Measurements from ENCODE around the gene SLC44A3.
"Not testable (repeated sequence)": the region's sequence is repeated elsewhere in the genome, so short reads cannot be mapped to it uniquely, and the experiment has no call there.

Gene SLC44A3

DNA sequence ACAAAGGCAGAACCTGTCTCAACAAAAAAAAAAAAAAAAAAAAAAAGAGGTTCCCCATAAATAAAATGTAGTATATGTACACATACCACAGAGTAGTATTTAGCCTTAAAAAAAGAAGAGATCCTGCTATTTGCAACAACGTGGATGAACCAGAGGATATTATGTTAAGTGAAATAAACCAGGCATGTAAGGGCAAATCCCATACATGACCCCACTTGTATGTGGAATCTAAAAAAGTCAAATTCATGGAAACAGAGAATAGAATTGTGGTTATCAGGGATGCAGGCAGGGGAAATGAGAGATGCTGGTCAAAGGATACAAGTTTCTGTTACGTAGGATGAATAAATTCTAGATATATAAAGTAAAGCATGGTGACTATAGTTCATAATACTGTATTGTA is 16.7 kb downstream of the SLC44A3 start:
- no peak for DNase-seq (ENCODE audit: low read depth, low spot score)

DNA sequence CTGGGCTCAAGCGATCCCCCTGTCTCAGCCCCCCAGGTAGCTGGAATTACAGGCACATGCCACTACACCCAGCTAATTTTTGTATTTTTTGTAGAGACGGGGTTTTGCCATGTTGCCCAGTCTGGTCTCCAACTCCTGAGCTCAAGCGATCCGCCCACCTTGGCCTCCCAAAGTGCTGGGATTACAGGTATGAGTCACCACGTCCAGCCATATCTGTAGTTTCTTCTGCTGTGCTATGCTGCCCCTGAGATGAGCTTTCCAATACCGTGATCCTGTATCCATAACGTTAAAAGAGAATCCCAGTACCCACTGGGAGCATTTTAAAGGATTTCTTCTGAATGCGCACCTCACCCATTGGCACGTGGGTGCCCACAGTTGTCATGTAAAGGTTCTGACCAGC is 20.2 kb downstream of the SLC44A3 start:
- DNase-seq (ENCODE audit: low read depth, low spot score): not testable (repeated sequence)

DNA sequence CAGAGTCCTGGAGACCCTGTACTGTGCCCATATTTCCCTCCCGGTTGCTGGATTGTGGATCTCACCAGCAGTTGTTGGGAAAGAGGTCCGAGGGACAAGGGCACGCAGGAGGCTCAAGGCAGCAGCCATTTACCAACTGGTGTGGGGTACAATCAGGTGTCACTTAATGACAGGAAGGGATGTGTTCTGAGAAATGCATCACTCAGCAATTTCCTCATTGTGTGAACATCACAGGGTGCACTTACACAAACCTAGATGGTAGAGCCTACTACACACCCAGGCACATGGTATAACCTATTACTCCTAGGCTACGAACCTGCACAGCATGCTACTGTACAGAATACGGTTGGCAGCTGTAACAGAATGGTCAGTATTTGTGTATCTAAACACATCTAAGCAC is 20.7 kb downstream of the SLC44A3 start:
- DNase-seq (ENCODE audit: low read depth, low spot score): no peak

DNA sequence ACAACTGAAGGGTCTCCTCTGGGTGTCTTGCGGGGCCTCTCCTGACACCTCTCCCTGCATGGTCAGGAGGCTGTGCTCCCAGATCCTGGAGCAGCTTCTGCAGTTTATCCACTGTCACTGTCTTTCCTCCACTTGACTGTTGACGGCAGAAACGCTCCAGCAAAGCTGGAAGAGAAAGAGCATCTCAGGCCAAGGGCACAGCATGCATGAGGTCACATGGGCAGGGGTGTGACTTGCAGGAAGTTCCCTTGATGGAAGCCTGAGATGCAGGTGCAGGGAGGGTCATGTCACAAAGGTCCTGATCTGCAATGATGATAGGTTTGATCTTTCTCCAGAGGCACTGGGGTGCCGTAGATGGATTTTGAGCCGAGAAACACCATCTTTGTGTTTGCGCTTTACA is 23.3 kb downstream of the SLC44A3 start:
- no peak for DNase-seq (ENCODE audit: low read depth, low spot score)

DNA sequence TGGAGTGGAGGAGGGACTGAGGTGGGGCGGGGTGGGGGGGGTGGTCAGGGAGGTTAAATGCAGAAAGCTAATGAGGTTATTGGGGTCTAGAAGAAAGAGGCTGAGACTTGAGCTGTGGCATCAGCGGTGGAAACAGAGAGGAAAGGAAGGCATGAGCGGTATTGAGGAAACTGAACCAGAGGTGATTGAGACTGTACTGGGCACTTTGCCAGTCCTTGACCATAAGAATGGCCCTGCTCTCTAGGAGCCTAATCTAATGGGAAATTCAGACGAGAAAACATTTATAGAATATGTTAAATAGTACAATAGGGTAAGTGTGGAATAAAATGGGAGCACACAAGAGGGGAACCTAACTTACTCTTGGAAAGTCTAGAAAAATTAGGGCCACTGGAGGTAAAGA is 23.7 kb downstream of the SLC44A3 start:
- no peak for DNase-seq (ENCODE audit: low read depth, low spot score)

DNA sequence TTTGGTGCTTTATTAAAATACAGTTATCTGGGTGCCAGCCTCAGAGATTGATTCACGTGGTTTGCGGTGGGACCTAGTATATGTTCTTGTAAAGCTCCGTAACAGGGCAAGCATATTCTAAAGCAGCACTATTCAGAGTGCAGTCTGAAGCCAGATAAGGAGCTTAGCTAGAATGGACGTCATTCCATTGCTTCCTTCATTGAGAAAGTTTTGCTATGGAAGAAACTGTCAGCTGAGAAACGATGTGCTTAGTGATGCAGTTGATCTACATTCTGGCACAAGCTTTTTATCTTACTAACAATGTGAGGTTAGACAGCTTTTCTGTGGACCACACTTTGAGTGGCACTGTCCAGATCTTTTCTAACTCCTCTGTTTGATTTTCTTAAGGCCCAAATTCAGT is 26.2 kb downstream of the SLC44A3 start:
- DNase-seq (ENCODE audit: low read depth, low spot score): no peak

DNA sequence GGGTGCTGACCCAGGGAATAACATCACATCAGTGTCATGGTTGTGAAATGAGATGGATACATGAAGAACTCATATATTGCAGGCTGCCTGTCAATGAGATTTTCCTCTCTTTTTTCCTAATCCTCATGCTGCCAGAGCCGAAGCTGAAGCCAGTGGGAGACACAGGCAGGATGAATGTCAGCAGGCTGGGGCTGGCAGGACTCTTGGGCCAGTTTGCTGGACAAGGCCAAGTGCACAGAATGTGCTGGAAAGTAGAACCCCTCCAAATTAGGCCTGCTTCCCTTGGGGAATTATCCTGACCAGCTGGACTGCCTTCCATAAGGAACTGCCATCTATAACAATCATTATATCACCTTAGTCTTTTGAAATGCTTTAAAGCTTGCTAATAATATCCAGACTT is 31.4 kb downstream of the SLC44A3 start:
- no peak for DNase-seq (ENCODE audit: low read depth, low spot score)

DNA sequence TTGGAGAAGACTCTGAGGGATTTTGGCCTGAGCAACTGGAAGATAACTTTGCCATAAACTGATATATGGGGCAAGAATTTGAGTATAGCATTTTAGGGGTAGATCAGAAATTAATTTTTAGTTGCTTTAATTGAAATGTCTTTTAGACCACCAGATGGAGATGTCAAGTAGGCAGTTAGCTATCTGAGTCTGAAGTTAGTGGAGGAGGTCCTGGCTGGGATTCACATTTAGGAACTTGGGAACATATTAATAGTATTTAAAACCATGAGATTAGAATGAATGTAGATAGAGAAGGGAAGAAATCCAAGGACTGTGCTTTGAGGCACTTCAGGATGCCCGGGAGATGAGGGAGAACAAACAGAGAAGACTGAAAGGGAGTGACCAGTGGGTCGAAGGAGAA is 32.6 kb downstream of the SLC44A3 start:
- DNase-seq (ENCODE audit: low read depth, low spot score): no peak

DNA sequence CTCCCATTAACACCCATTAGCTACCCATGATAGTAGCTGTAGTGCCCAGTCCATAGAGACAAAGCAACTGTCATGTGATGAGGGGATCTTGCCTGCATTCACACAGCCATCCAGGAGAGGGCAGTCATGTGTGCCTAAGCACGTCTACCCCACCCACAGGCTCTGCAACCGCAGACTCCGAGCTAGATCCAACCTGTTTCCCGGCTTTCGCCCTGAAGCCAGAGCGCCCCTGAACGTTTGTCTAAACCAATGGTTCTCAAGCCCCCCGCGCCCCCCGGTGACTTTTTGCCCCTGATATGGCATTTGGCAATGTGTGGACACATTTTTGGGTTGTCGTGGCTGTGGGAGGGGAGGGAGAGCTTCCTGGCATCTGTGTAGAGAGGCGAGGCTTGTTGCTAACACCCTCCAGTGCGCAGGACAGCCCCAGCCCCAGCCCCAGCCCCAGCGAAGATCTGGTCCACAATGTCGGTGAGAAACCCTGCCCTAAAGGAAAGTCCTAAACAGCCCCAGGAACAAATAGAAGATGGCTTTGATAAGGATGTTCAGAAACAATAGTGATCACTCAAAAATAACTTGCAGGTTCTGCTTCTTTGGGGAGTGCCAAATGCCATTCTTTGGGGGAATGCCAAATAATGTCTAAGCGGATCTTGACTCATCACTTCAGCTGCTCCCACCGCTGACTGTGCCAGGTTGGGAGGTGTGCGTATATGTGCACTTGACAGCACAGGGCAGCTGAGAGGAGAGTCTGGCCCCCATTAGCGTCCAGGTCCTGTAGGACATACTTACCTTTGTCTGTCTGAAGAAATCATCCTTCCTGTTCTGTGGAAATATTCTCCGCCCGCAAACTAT is 34.5 kb downstream of the SLC44A3 start:
- DNase-seq (ENCODE audit: low read depth, low spot score): peak; percentile 96

DNA sequence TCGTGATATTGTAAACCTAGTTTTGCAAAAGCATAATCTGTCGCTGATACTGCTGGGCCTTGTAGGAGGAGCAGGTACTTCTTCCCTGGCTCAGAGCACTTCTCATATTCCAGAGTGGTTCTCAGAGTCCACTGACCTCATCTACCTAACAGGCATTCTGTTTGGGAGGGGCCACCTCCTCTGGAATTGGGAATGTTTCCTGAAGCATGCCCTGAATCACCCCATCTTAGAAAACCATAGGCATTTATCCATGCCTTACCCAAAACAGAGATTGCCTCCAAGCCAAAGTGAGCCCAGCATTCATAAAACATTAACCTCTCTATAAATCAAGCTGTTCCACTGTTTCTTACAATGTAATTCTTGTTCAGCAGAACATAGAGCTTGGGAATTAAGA is 35.1 kb downstream of the SLC44A3 start:
- DNase-seq (ENCODE audit: low read depth, low spot score): peak; percentile 49

DNA sequence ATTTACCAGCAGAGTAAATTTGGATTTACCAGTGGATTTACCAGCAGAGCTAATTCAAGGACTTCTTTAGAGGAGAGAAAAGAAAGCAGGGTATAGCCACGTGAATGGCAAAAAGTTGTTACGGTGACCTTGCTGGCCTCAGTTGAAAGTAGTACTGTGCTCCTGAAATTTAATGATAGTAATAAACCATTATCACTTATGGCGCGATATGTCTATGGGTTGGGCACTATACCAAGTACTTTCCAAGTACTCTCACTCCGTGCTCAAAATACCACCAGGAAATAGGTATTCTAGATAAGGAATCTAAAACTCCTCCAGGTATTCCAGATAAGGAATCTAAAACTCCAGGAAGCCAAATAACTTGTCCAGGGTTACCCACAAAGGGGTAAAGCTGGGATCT is 35.8 kb downstream of the SLC44A3 start:
- DNase-seq (ENCODE audit: low read depth, low spot score): no peak

DNA sequence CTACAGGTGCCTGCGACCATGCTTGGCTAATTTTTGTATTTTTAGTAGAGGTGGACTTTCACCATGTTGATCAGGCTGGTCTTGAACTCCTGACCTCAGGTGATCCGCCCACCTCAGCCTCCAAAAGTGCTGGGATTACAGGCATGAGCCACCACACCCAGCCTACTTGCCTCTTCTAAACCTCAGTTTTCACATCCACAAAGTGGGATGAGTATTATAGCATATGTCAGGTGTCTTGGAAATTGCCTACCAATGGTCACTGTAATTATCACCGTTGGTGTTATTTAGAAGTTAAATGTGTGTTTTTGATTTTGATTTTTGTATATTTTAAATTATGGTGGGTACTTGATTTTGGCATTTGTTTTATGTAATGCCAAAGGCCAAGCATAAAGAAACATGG is 36.7 kb downstream of the SLC44A3 start:
- DNase-seq (ENCODE audit: low read depth, low spot score): no peak

DNA sequence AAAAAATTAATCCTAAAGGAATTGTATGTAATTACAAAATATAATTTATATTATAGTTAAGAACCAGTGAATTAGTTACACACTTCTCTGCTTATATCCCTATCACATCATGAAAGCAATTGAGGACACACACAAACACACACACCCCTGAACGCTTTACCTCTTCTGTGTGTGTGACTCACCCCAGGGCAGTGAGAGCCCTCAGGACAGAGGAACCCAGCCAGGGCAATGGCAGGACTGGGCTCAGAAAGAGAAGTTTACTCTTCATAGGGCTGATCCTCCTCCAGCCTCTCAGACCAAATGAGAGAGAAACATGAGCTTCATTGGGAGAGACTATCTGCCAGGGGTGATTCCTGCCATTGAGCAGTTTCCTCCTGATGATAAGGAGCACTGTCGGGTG is 38.1 kb downstream of the SLC44A3 start:
- peak; percentile 64 for DNase-seq (ENCODE audit: low read depth, low spot score)

DNA sequence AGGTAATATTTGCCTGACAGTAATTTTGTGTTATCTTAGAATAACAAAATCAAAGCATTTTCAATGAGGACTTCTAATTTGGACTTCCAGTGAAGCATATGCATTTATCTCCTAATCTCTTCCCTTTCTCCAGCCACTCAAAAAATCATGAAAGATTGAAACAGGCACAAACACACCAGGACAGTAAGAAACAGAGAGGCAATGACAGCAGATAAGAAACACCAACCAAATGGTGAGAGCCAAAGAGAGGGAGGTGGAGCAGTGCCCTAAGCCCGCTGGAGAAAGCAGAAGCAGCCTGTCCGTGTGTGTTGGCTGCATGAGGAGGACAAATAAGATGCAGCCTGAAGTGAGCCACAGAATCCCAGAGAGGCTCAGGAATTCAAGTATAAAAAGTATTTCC is 39.0 kb downstream of the SLC44A3 start:
- DNase-seq (ENCODE audit: low read depth, low spot score): peak; percentile 30

DNA sequence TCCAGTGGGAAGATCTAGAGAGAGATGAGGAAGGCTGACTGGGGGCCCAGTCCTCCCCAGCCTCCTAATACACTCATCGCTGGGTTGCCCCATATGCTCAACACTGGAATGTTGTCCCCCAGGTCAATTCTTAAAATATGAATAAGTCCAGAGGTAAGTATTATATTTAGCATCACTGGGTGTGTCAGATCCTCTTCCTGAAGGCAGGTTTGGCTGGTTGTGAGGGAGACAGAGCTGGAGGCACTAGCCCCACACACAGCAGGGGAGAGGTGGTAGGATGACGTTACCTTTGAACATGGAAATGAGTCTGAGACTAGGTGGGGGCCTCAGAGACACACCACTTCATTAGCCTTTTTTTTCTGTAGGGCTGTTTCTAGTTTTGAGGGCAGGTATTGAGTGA is 42.6 kb downstream of the SLC44A3 start:
- DNase-seq (ENCODE audit: low read depth, low spot score): no peak

DNA sequence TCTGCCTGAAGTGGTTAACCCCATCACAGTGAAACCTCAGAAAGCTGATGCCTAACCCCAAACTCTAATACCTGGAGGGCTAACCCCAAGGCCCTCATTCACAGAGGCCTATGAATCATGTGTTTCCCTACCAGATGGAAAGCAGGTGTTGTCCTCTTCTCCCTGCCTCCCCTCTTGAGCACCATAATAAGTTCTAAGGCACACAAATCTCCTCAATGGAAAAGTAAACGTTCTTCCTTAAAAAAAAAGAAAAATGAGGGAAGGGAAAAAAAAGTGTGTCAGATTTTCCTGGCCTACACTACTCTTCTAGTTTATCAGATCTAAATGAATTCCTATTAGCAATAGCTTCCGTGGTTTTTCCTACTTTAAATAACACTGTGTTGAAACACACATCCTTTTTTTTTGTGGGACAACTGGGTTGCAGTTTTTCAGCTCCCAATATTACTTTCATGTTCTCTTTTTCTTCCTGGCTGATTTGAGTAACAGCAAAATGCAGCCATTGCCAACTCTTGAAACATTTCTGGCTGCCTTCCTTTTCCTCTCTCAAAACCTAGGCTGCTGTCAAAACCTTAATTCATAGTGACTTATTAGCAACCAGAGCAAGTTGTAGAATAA is 43.2 kb downstream of the SLC44A3 start:
- peak; percentile 70 for DNase-seq (ENCODE audit: low read depth, low spot score)

DNA sequence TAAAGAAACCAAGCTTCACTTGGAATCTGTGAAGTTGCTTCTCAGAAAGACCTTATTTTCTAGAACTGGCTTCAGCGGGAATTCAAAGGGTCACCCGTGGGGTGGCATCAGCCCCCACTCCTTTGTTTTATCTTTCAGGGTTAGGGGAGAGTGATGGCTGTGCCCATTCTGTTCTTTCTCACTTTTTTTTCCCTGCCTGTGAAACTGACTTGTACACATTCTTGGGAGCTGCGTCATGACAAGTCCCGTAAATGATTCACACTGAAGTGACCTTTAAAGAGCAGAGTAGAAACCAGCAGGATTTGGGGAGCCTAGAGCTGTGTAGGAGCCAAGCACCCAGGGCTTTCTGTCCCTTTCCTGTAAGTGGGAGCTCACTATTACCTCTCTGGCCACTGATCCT is 43.8 kb downstream of the SLC44A3 start:
- DNase-seq (ENCODE audit: low read depth, low spot score): peak; percentile 92

DNA sequence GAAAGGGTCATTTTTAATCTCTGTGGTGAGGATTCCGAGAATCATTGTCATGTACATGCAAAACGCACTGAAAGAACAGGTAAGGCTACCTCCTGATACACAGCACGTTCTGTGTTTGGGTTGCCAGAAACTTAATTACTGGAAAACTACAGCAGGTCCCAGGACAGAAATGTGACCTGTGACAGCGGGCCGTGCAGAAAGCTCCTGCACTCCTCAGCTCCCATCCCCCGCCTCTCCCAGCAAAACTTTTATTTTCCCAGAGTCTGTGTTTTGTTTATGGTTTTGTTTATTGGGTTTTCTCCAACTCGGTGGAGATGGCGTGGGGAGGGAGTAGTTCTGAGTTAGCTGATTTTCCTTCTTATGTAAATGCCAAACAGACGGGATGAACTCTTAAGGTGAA is 44.7 kb downstream of the SLC44A3 start:
- peak; percentile 66 for DNase-seq (ENCODE audit: low read depth, low spot score)

DNA sequence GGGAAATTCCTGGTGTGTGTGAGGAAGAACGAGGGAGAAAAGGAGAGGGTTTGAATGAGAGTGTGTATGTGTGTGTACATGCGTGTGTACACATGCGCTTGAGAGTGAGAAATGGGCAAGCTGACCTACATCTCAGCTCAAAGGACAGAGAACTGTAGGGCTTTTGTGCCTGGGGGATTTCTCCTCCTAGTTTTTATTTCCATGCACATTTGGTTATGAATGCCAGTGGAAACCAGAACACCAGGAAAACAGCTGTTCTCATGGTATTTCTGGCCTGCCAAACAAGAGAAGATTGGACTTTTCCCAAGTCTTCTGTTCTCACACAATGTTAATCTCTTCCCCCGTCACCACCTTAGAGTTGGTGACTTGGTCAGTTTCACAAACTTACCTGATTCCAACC is 45.2 kb downstream of the SLC44A3 start:
- peak; percentile 90 for DNase-seq (ENCODE audit: low read depth, low spot score)

DNA sequence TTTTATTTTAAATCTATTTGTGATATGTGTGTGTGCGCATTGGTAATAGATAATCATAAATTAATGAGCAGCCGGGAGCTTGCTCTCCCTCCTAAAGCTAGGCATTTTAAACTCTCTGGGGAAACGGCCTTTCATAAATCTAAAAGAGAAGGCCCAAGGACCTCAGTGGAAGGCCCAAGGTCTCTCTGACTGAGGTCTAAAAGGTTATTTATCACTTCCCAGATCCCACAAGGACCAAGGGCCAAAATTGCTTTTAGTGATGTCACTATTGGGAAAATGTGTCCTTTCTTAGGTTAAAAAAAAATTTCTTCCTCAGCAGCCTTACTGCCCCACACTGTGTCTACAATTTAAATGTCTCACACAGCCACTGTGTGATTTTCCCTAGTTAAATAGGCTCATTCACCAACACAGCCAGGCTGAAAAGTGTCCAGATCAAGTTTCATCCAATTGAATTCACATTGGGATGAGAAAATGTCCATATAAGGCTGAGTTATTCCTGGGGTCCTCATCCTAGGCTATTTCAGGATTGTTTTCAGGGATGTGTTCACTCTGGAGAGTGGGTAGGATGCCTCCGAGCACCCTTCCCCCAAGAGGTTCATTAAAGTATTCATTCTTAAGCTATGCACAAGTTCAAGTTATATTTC is 46.1 kb downstream of the SLC44A3 start:
- peak; percentile 89 for DNase-seq (ENCODE audit: low read depth, low spot score)

DNA sequence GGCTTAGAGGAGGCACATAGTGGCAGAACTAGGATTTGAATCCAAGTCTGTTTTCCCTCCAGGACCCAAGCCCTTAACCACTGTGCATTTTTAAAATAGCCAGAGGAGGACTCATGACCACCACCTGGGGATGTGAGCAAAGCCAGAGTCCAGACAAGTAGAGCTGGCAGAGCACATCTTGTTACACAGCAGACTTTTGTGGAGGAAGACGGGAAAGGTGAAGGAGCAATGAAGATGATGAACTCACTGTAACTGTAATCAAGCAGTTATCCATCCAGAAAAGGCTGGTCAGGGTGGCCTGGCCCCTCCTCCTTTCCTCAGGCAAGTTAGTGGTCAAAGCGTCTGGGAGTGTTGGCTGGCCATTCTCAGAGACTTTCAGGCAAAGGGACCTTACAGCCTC is 50.9 kb downstream of the SLC44A3 start:
- DNase-seq (ENCODE audit: low read depth, low spot score): peak; percentile 67

DNA sequence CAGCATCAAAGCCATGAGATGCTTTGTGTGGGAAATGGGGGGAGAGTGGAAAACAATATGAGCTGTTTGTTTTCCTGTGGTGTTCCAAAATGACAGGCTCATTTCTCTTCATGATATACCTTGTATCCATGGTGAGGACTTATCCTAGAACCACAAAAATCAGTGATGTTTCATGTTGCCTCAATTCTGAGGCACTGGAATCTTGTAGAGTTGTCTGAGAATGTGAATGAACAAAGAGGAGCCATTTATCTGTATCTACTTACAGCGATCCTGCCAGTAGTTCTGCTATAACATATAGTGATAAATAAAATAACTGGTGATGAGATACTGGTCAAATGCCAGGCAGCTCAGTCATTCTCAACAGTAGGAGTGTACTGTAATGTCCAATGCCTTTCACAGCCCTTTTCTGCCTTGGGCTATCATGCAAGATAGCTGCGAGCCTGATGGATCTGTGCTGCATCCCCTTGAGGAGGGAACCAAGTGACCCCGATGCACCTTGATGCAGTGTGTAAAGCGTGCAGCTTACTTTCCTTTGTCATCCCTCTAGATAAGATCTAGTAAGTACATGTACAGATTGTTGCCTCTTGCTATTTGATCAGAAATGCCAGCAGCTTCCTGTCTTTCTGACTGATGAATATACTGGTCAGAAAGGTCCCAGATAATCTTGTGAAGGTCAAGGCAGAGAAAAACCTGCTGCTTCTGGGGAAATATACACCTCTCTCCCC is 52.8 kb downstream of the SLC44A3 start:
- DNase-seq (ENCODE audit: low read depth, low spot score): peak; percentile 47

All from astrocyte of the hippocampus (primary cell).